SK-N-SH (cell line): ENCODE results near the gene LLGL2. TPM values are rescaled to one million over a fixed set of nuclear protein-coding genes. Genes with fewer than 3 reads are reported as not detected.

ENCODE experiments used
- CTCF ChIA-PET: fragments of 300-600, 350-600 bp; formaldehyde crosslinking; extraction: SDS; loops from one replicate; lab custom pipeline; 2021; lab: Yijun Ruan, JAX
- POLR2A ChIA-PET: fragments of 350-600 bp; sonication (Branson Sonifier 250); formaldehyde crosslinking; extraction: SDS; loops from one replicate; lab custom pipeline; 2020; ENCODE audit warnings: antibody characterized with exemption, inconsistent platforms; lab: Yijun Ruan, JAX
- DNase-seq: peaks from one replicate; pipeline ENCODE4 v3.0.0; 2012
- H2AFZ ChIP-seq: fragments of 200-600 bp; sonication (generic); 2 replicates; pipeline ENCODE4 v1.8.1; 2016; ENCODE audit warnings: antibody characterized with exemption, mild to moderate bottlenecking, low read depth
- H3F3A ChIP-seq: fragments of 200-600 bp; sonication (generic); replicated peaks from 2 replicates; pipeline ENCODE3; 2016; ENCODE audit warnings: antibody characterized with exemption, mild to moderate bottlenecking; ENCODE audit not compliant: insufficient read depth
- H3K27ac ChIP-seq, 2 experiments: fragments of 200-500 bp in 1 of 2; fragments of 200-600 bp in 1 of 2; sonication (Bioruptor generic) in 1 of 2; sonication (generic), shearing (Covaris generic) in 1 of 2; 2 replicates each; pipeline versions ENCODE4 v1.5.1 to v1.6.1; 2014 to 2016; ENCODE audit warnings: low read depth in 2 of 2, inconsistent platforms in 1 of 2, low read length in 1 of 2, mild to moderate bottlenecking in 1 of 2, mixed read lengths in 1 of 2
- H3K27me3 ChIP-seq: fragments of 200-600 bp; sonication (generic), shearing (Covaris generic); 2 replicates; pipeline ENCODE4 v1.6.1; 2016; ENCODE audit warnings: mixed run types; ENCODE audit not compliant: insufficient read depth
- H3K36me3 ChIP-seq, 2 experiments: fragments of 200-500 bp in 1 of 2; fragments of 200-600 bp in 1 of 2; sonication (Bioruptor generic) in 1 of 2; sonication (generic) in 1 of 2; replicated peaks in 1 of 2; 2 replicates each; pipeline versions ENCODE3 to v1.5.1; 2014 to 2016; ENCODE audit warnings: low read length in 1 of 2, mild to moderate bottlenecking in 1 of 2; ENCODE audit not compliant: insufficient read depth in 2 of 2, control insufficient read depth in 1 of 2
- H3K4me1 ChIP-seq, 2 experiments: fragments of 200-500 bp in 1 of 2; fragments of 200-600 bp in 1 of 2; sonication (Bioruptor generic) in 1 of 2; sonication (generic), shearing (Covaris generic) in 1 of 2; 2 replicates each; pipeline versions ENCODE4 v1.5.1 to v1.6.1; 2014 to 2016; ENCODE audit warnings: low read depth in 1 of 2, low read length in 1 of 2, mixed run types in 1 of 2; ENCODE audit not compliant: insufficient read depth in 2 of 2, control insufficient read depth in 1 of 2
- H3K4me2 ChIP-seq: fragments of 200-600 bp; sonication (generic), shearing (Covaris generic); 2 replicates; pipeline ENCODE4 v1.6.1; 2017; ENCODE audit warnings: mixed run types
- H3K4me3 ChIP-seq, 2 experiments: fragments of 200-500 bp in 1 of 2; fragments of 200-600 bp in 1 of 2; sonication (Bioruptor generic) in 1 of 2; sonication (generic), shearing (Covaris generic) in 1 of 2; 2 replicates each; pipeline versions ENCODE4 v1.5.1 to v1.8.1; 2014 to 2016; ENCODE audit warnings: low read depth in 2 of 2, inconsistent platforms in 1 of 2, low read length in 1 of 2, mild to moderate bottlenecking in 1 of 2, mixed read lengths in 1 of 2, moderate library complexity in 1 of 2
- H3K79me2 ChIP-seq: fragments of 200-600 bp; sonication (generic); 2 replicates; pipeline ENCODE4 v1.8.1; 2017; ENCODE audit warnings: mild to moderate bottlenecking; ENCODE audit not compliant: insufficient read depth
- H3K9ac ChIP-seq: fragments of 200-600 bp; sonication (generic); 2 replicates; pipeline ENCODE4 v1.6.1; 2017; ENCODE audit warnings: mixed run types
- H3K9me2 ChIP-seq: fragments of 200-600 bp; sonication (generic); 2 replicates; pipeline ENCODE4 v1.6.1; 2017; ENCODE audit warnings: mixed run types
- H3K9me3 ChIP-seq: fragments of 200-600 bp; sonication (generic); 2 replicates; pipeline ENCODE4 v1.6.1; 2017; ENCODE audit warnings: mixed run types, mild to moderate bottlenecking, moderate library complexity
- H4K20me1 ChIP-seq: fragments of 200-600 bp; sonication (generic); 2 replicates; pipeline ENCODE4 v1.6.1; 2017; ENCODE audit warnings: mild to moderate bottlenecking, mixed run types; ENCODE audit not compliant: insufficient read depth
- ELF1 ChIP-seq: IDR thresholded peaks from 2 replicates; pipeline ENCODE4 v1.4.0; 2012
- EP300 ChIP-seq, 2 experiments: IDR thresholded peaks; 2 replicates each; pipeline versions ENCODE4 v1.4.0 to v1.6.1; 2012; ENCODE audit warnings: borderline replicate concordance in 1 of 2, low read depth in 1 of 2, low read length in 1 of 2
- EZH2phosphoT487 ChIP-seq: fragments of 200-600 bp; sonication (generic); IDR thresholded peaks from 2 replicates; pipeline ENCODE4 v1.6.1; 2017; ENCODE audit warnings: low read depth, mixed run types, mild to moderate bottlenecking, antibody characterized with exemption, moderate library complexity, borderline replicate concordance
- FOXM1 ChIP-seq: IDR thresholded peaks from 2 replicates; pipeline ENCODE4 v1.4.0; 2012; ENCODE audit warnings: low read depth, mild to moderate bottlenecking
- GABPA ChIP-seq: IDR thresholded peaks from 2 replicates; pipeline ENCODE4 v1.4.0; 2012; ENCODE audit warnings: low read depth, mild to moderate bottlenecking
- NFIC ChIP-seq: IDR thresholded peaks from 2 replicates; pipeline ENCODE4 v1.4.0; 2012; ENCODE audit warnings: borderline replicate concordance
- NRF1 ChIP-seq: IDR thresholded peaks from 2 replicates; pipeline ENCODE4 v1.6.1; 2012; ENCODE audit warnings: low read depth, mild to moderate bottlenecking, low read length
- POLR2AphosphoS5 ChIP-seq: IDR thresholded peaks from 2 replicates; pipeline ENCODE4 v1.6.1; 2012; ENCODE audit warnings: low read depth, low read length
- RAD21 ChIP-seq: IDR thresholded peaks from 2 replicates; pipeline ENCODE4 v1.6.1; 2012; ENCODE audit warnings: mild to moderate bottlenecking, low read length
- RXRA ChIP-seq: IDR thresholded peaks from 2 replicates; pipeline ENCODE4 v1.4.0; 2012; ENCODE audit warnings: low read depth, mild to moderate bottlenecking, borderline replicate concordance
- TCF12 ChIP-seq: IDR thresholded peaks from 2 replicates; pipeline ENCODE4 v1.4.0; 2012
- YY1 ChIP-seq: IDR thresholded peaks from 2 replicates; pipeline ENCODE4 v1.4.0; 2012; ENCODE audit warnings: low read depth, mild to moderate bottlenecking
- WGBS: methylation state at CpG from one replicate; pipeline ENCODE4 v1.1.6; 2017; ENCODE audit warnings: low lambda C conversion rate; 5-methylcytosine and 5-hydroxymethylcytosine counted together
- polyA plus RNA-seq, 3 experiments: library from polyadenylated mRNA; depleted of rRNA; stranded (reverse); fragments of >200 nt; gene quantifications; 2 replicates each; pipeline ENCODE4 v1.2.3, GENCODE V29; 2012
- TF ChIP-seq, protein P1 (sequence below): IDR thresholded peaks from 2 replicates; pipeline ENCODE4 v1.4.0; 2012; ENCODE audit warnings: low read depth, borderline replicate concordance
- TF ChIP-seq, protein P2 (sequence below): IDR thresholded peaks from 2 replicates; pipeline ENCODE4 v1.4.0; 2012; ENCODE audit warnings: low read depth, borderline replicate concordance
- TF ChIP-seq, protein P3 (sequence below): fragments of 150-350 bp; IDR thresholded peaks from 2 replicates; pipeline ENCODE4 v1.6.1; 2017; ENCODE audit warnings: antibody characterized with exemption, low read length, low read depth, borderline replicate concordance
- TF ChIP-seq, protein P4 (sequence below): IDR thresholded peaks from 2 replicates; pipeline ENCODE4 v1.6.1; 2012; ENCODE audit warnings: mild to moderate bottlenecking, low read depth, low read length, moderate library complexity
- TF ChIP-seq, protein P5 (sequence below): IDR thresholded peaks from 2 replicates; pipeline ENCODE4 v1.4.0; 2012; ENCODE audit warnings: low read depth

LLGL2 gene
- polyA plus RNA-seq, 1 of the 3 experiments (the other 2 are of a cell fraction) = 6.7 TPM

DNA sequence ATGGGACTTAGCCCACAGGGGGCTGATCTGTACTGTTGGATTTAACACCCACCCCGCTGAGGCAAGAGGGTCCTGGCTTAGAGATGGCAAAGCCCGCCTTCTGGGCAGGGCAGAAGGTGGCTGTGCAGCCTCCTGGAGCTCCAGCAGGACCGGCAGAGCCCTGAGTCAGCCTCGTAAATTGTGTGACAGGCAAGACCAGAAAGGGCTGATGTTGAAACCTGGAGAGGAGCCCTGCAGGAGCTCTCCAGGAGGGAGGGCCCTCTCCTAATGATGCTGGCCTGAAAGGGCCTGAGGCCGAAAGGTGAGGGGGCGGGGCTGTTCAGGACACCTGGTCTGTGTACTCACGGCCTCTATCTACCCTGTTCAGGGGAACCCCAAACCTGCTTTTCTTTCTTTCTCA is 39.6 kb downstream of the LLGL2 start:
- H3K4me3 ChIP-seq = no peak overlapping the region
- H3K9me3 ChIP-seq = no peaks in the 10 kb centered on the region
- 77% methylated on average over 5 of the region's 7 CpGs for WGBS
- POLR2A ChIA-PET = no interaction called here
- no peak overlapping the region for H2AFZ ChIP-seq
- H3K79me2 ChIP-seq = no peaks in the 10 kb centered on the region
- H3K27ac ChIP-seq = no peak overlapping the region
- no peak overlapping the region for H3K9ac ChIP-seq
- H3K36me3 ChIP-seq = no peaks in the 10 kb centered on the region
- DNase-seq = no peak
- CTCF ChIA-PET = interaction anchor here (1.0 to 2.4 kb wide), 7 partner anchors 36 to 457 kb away, joined by 3 to 8 read pairs (median 4); partner anchors contain the start of genes LLGL2 and SMIM5
- no peaks in the 10 kb centered on the region for H3K9me2 ChIP-seq
- no peaks in the 10 kb centered on the region for H3F3A ChIP-seq
- H4K20me1 ChIP-seq = no peaks in the 10 kb centered on the region
- H3K27me3 ChIP-seq = no peaks in the 10 kb centered on the region
- TF ChIP-seq EP300 (IDR thresholded peaks at IDR 0.05; ENCODE audit: borderline replicate concordance in 1 of 2, low read depth in 1 of 2, low read length in 1 of 2) (no peak), YY1 (no peak), TCF12 (no peak), NRF1 (no peak), RAD21 (no peak), GABPA (no peak), FOXM1 (no peak), EZH2phosphoT487 (no peak), POLR2AphosphoS5 (no peak), NFIC (no peak), RXRA (no peak), ELF1 (no peak)
- TF ChIP-seq, protein P1, sequence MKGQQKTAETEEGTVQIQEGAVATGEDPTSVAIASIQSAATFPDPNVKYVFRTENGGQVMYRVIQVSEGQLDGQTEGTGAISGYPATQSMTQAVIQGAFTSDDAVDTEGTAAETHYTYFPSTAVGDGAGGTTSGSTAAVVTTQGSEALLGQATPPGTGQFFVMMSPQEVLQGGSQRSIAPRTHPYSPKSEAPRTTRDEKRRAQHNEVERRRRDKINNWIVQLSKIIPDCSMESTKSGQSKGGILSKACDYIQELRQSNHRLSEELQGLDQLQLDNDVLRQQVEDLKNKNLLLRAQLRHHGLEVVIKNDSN = no peak
- TF ChIP-seq, protein P2, sequence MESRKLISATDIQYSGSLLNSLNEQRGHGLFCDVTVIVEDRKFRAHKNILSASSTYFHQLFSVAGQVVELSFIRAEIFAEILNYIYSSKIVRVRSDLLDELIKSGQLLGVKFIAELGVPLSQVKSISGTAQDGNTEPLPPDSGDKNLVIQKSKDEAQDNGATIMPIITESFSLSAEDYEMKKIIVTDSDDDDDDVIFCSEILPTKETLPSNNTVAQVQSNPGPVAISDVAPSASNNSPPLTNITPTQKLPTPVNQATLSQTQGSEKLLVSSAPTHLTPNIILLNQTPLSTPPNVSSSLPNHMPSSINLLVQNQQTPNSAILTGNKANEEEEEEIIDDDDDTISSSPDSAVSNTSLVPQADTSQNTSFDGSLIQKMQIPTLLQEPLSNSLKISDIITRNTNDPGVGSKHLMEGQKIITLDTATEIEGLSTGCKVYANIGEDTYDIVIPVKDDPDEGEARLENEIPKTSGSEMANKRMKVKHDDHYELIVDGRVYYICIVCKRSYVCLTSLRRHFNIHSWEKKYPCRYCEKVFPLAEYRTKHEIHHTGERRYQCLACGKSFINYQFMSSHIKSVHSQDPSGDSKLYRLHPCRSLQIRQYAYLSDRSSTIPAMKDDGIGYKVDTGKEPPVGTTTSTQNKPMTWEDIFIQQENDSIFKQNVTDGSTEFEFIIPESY = no peak
- TF ChIP-seq, protein P3, sequence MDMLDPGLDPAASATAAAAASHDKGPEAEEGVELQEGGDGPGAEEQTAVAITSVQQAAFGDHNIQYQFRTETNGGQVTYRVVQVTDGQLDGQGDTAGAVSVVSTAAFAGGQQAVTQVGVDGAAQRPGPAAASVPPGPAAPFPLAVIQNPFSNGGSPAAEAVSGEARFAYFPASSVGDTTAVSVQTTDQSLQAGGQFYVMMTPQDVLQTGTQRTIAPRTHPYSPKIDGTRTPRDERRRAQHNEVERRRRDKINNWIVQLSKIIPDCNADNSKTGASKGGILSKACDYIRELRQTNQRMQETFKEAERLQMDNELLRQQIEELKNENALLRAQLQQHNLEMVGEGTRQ = no peak
- TF ChIP-seq, protein P4, sequence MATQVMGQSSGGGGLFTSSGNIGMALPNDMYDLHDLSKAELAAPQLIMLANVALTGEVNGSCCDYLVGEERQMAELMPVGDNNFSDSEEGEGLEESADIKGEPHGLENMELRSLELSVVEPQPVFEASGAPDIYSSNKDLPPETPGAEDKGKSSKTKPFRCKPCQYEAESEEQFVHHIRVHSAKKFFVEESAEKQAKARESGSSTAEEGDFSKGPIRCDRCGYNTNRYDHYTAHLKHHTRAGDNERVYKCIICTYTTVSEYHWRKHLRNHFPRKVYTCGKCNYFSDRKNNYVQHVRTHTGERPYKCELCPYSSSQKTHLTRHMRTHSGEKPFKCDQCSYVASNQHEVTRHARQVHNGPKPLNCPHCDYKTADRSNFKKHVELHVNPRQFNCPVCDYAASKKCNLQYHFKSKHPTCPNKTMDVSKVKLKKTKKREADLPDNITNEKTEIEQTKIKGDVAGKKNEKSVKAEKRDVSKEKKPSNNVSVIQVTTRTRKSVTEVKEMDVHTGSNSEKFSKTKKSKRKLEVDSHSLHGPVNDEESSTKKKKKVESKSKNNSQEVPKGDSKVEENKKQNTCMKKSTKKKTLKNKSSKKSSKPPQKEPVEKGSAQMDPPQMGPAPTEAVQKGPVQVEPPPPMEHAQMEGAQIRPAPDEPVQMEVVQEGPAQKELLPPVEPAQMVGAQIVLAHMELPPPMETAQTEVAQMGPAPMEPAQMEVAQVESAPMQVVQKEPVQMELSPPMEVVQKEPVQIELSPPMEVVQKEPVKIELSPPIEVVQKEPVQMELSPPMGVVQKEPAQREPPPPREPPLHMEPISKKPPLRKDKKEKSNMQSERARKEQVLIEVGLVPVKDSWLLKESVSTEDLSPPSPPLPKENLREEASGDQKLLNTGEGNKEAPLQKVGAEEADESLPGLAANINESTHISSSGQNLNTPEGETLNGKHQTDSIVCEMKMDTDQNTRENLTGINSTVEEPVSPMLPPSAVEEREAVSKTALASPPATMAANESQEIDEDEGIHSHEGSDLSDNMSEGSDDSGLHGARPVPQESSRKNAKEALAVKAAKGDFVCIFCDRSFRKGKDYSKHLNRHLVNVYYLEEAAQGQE = no peak
- TF ChIP-seq, protein P5, sequence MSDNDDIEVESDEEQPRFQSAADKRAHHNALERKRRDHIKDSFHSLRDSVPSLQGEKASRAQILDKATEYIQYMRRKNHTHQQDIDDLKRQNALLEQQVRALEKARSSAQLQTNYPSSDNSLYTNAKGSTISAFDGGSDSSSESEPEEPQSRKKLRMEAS = no peak
- no peak overlapping the region for H3K4me2 ChIP-seq
- H3K4me1 ChIP-seq = no peaks in the 10 kb centered on the region
